ENCODE results near the gene ORC3. TPM values are rescaled to one million over a fixed set of nuclear protein-coding genes. Genes with fewer than 3 reads are reported as not detected.

Gene ORC3
- total and polyA plus RNA-seq, 7 experiments from 2014 or later: 17.7 to 40.3 (median 28.2) TPM

DNA sequence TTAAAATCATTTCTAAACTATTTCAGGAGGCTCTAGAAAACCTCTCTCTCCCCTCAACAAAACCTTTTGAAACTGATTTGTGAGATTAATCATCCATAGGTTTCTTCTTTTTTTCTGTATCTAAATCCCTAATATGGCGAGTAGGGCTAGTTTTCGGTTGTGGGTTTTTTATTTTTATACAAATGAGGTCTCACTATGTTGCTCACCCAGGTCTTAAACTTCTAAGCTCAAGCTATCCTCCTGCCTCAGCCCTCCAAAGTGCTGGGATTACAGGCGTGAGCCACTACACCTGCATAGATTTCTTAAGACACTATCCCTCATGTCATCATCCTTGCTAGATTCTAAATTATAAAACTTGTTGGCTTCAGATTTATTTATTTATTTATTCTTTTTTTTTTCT, 43.9 kb downstream of the ORC3 start:
- POLR2A ChIA-PET: no interaction called here
- Histone ChIP-seq H3K36me3 (ENCODE audit: control insufficient read depth in 2 of 3, insufficient read depth in 3 of 3, low read length in 3 of 3) (peaks cover 0 to 25% (median 5%) of the 10 kb centered on the region in 3 experiments), H3K27ac (ENCODE audit: low read depth, low read length) (no peak overlapping the region), H3K27me3 (ENCODE audit: control insufficient read depth in 2 of 2, insufficient read depth in 2 of 2, low read length in 2 of 2) (no peaks in the 10 kb centered on the region), H3K4me3 (ENCODE audit: low read length) (no peak overlapping the region), H3K9me3 (ENCODE audit: control insufficient read depth in 2 of 3, low read length in 3 of 3) (no peaks in the 10 kb centered on the region), H3K4me1 (ENCODE audit: control insufficient read depth in 2 of 2, insufficient read depth in 2 of 2, low read length in 2 of 2) (no peaks in the 10 kb centered on the region)
- CTCF ChIA-PET: no interaction called here
- peaks cover 0 to 6% (median 2%) of the 10 kb centered on the region in 7 donors for H3K4me1 Mint-ChIP-seq
- no peak for ATAC-seq
- no peaks in the 10 kb centered on the region for H3K9me3 Mint-ChIP-seq
- no peak overlapping the region for H3K4me3 Mint-ChIP-seq
- intact Hi-C loops (cut with micrococcal nuclease): no loop called here
- H3K36me3 Mint-ChIP-seq: peaks cover 13 to 43% (median 29%) of the 10 kb centered on the region in 5 donors
- no peak overlapping the region for H3K27ac Mint-ChIP-seq
- no peak for DNase-seq
- no peaks in the 10 kb centered on the region for H3K27me3 Mint-ChIP-seq

DNA sequence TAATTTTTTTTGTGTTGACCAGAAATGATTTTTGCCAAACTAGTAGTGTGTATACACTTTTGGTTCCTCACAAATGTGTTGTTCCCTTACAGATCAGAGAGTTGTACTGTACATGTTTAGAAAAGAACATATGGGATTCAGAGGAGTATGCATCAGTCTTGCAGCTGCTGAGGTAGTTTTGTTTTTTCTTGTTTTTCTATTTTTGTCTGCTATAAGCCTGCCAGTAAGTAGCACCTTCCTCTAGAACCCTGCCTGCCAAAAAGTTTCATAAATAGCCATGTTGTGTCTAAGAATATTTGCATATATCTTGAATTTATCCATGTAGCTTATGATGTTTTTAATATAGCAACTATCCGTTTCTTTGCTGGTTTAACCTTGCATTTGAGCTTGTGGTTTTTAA, 46.4 kb downstream of the ORC3 start:
- Histone ChIP-seq H3K36me3 (ENCODE audit: control insufficient read depth in 2 of 3, insufficient read depth in 3 of 3, low read length in 3 of 3) (peaks cover 0 to 16% (median 5%) of the 10 kb centered on the region in 3 experiments), H3K27ac (ENCODE audit: low read depth, low read length) (no peak overlapping the region), H3K4me1 (ENCODE audit: control insufficient read depth in 2 of 2, insufficient read depth in 2 of 2, low read length in 2 of 2) (no peaks in the 10 kb centered on the region), H3K4me3 (ENCODE audit: low read length) (no peak overlapping the region), H3K9me3 (ENCODE audit: control insufficient read depth in 2 of 3, low read length in 3 of 3) (no peaks in the 10 kb centered on the region), H3K27me3 (ENCODE audit: control insufficient read depth in 2 of 2, insufficient read depth in 2 of 2, low read length in 2 of 2) (no peaks in the 10 kb centered on the region)
- ChIA-PET CTCF (no interaction called here), POLR2A (no interaction called here)
- Mint-ChIP-seq H3K4me3 (no peak overlapping the region), H3K27me3 (no peaks in the 10 kb centered on the region), H3K4me1 (peaks cover 0 to 8% (median 0%) of the 10 kb centered on the region in 7 donors), H3K9me3 (no peaks in the 10 kb centered on the region), H3K27ac (no peak overlapping the region), H3K36me3 (peaks cover 13 to 47% (median 29%) of the 10 kb centered on the region in 5 donors)
- DNase-seq (no peak), ATAC-seq (no peak)
- intact Hi-C loops (cut with micrococcal nuclease): no loop called here

GRCh38 chr6:87637106-87637505, 47.2 kb downstream of the ORC3 start:
- Mint-ChIP-seq H3K27me3 (no peaks in the 10 kb centered on the region), H3K4me3 (no peak overlapping the region), H3K27ac (peak overlapping the region in 1 of 9 donors; percentile 29), H3K9me3 (no peaks in the 10 kb centered on the region), H3K4me1 (peaks cover 0 to 10% (median 0%) of the 10 kb centered on the region in 7 donors), H3K36me3 (peaks cover 13 to 45% (median 29%) of the 10 kb centered on the region in 5 donors)
- H3K4me1 ChIP-seq (ENCODE audit: control insufficient read depth in 2 of 2, insufficient read depth in 2 of 2, low read length in 2 of 2): no peaks in the 10 kb centered on the region
- peaks cover 0 to 16% (median 5%) of the 10 kb centered on the region in 3 experiments for H3K36me3 ChIP-seq (ENCODE audit: control insufficient read depth in 2 of 3, insufficient read depth in 3 of 3, low read length in 3 of 3)
- H3K27ac ChIP-seq (ENCODE audit: low read depth, low read length): no peak overlapping the region
- H3K9me3 ChIP-seq (ENCODE audit: control insufficient read depth in 2 of 3, low read length in 3 of 3): no peaks in the 10 kb centered on the region
- CTCF ChIA-PET: no interaction called here
- POLR2A ChIA-PET: no interaction called here
- intact Hi-C loops (cut with micrococcal nuclease): no loop called here
- ATAC-seq (no peak), DNase-seq (no peak)
- H3K4me3 ChIP-seq (ENCODE audit: low read length): no peak overlapping the region
- no peaks in the 10 kb centered on the region for H3K27me3 ChIP-seq (ENCODE audit: control insufficient read depth in 2 of 2, insufficient read depth in 2 of 2, low read length in 2 of 2)

GRCh38 chr6:87639373-87639772, 49.4 kb downstream of the ORC3 start:
- CTCF ChIA-PET: no interaction called here
- no peaks in the 10 kb centered on the region for H3K9me3 Mint-ChIP-seq
- H3K36me3 Mint-ChIP-seq: peaks cover 13 to 39% (median 23%) of the 10 kb centered on the region in 5 donors
- H3K27ac ChIP-seq (ENCODE audit: low read depth, low read length): no peak overlapping the region
- H3K4me1 ChIP-seq (ENCODE audit: control insufficient read depth in 2 of 2, insufficient read depth in 2 of 2, low read length in 2 of 2): no peaks in the 10 kb centered on the region
- no peak overlapping the region for H3K4me3 ChIP-seq (ENCODE audit: low read length)
- POLR2A ChIA-PET: interaction anchor here (1.6 kb wide), 1 partner anchor 8 kb away, joined by 4 read pairs; no protein-coding TSS in a partner anchor
- H3K27me3 Mint-ChIP-seq: no peaks in the 10 kb centered on the region
- no peaks in the 10 kb centered on the region for H3K9me3 ChIP-seq (ENCODE audit: control insufficient read depth in 2 of 3, low read length in 3 of 3)
- ATAC-seq: no peak
- no peaks in the 10 kb centered on the region for H3K27me3 ChIP-seq (ENCODE audit: control insufficient read depth in 2 of 2, insufficient read depth in 2 of 2, low read length in 2 of 2)
- no peak overlapping the region for H3K27ac Mint-ChIP-seq
- intact Hi-C loops (cut with micrococcal nuclease): no loop called here
- peaks cover 0 to 16% (median 5%) of the 10 kb centered on the region in 3 experiments for H3K36me3 ChIP-seq (ENCODE audit: control insufficient read depth in 2 of 3, insufficient read depth in 3 of 3, low read length in 3 of 3)
- DNase-seq: no peak
- H3K4me3 Mint-ChIP-seq: no peak overlapping the region
- peaks cover under 1 to 10% (median 5%) of the 10 kb centered on the region in 7 donors for H3K4me1 Mint-ChIP-seq

- CTCF ChIA-PET: interaction anchor here (0.6 kb wide), 1 partner anchor 59 kb away, joined by 3 read pairs; no protein-coding TSS in a partner anchor
- Histone ChIP-seq H3K9me3 (ENCODE audit: control insufficient read depth in 2 of 3, low read length in 3 of 3) (no peaks in the 10 kb centered on the region), H3K4me3 (ENCODE audit: low read length) (no peak overlapping the region), H3K36me3 (ENCODE audit: control insufficient read depth in 2 of 3, insufficient read depth in 3 of 3, low read length in 3 of 3) (peaks cover 0 to 8% (median 0%) of the 10 kb centered on the region in 3 experiments), H3K4me1 (ENCODE audit: control insufficient read depth in 2 of 2, insufficient read depth in 2 of 2, low read length in 2 of 2) (peaks cover 0 to 8% of the 10 kb centered on the region in 2 donors), H3K27me3 (ENCODE audit: control insufficient read depth in 2 of 2, insufficient read depth in 2 of 2, low read length in 2 of 2) (no peaks in the 10 kb centered on the region), H3K27ac (ENCODE audit: low read depth, low read length) (no peak overlapping the region)
- Mint-ChIP-seq H3K36me3 (peaks cover 7 to 30% (median 18%) of the 10 kb centered on the region in 5 donors), H3K4me3 (no peak overlapping the region), H3K27ac (no peak overlapping the region), H3K4me1 (peaks cover 6 to 21% (median 13%) of the 10 kb centered on the region in 7 donors), H3K27me3 (no peaks in the 10 kb centered on the region), H3K9me3 (no peaks in the 10 kb centered on the region)
- DNase-seq (no peak), ATAC-seq (no peak)
- POLR2A ChIA-PET: interaction anchor here (1.3 kb wide), 1 partner anchor 12 kb away, joined by 4 read pairs; no protein-coding TSS in a partner anchor
- intact Hi-C loops (cut with micrococcal nuclease): no loop called here
These were observed 51.2 kb downstream of the ORC3 start for GRCh38 chr6:87641065-87641692.

DNA sequence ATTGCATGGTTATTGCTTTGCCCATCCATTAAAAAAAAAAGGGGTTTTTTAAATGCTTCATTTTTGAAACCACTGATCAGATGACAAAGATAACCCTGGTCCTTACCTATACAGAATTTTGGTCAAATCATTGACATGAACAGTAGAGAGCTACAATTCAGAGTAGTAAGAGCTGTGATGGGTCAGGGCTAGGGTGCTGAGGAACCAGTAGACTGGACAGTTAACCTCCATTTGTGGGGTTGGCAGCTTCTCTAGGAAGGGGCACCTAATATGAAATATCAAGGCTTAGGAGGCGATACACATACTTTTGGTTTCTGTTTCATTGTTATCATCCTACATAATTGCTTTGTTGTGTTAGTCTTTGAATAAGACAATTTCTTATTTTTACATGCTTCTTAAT, 55.1 kb downstream of the ORC3 start:
- no peak overlapping the region for H3K27ac ChIP-seq (ENCODE audit: low read depth, low read length)
- H3K4me3 Mint-ChIP-seq: peak overlapping the region; percentile 30 to 86 (median 78)
- POLR2A ChIA-PET: interaction anchor here (1.4 kb wide), 1 partner anchor 57 kb away, joined by 3 read pairs; the partner anchor contains the start of gene AKIRIN2

More for the DNA sequence above, 55.1 kb downstream of the ORC3 start:
- Mint-ChIP-seq H3K27ac (peak overlapping the region; percentile 49 to 87 (median 78)), H3K27me3 (no peaks in the 10 kb centered on the region), H3K4me1 (peaks cover 0 to 25% (median 19%) of the 10 kb centered on the region in 7 donors), H3K9me3 (no peaks in the 10 kb centered on the region), H3K36me3 (peaks cover 0 to 33% (median 9%) of the 10 kb centered on the region in 5 donors)
- ATAC-seq (peak; percentile 40), DNase-seq (peak in 2 of 9 donors; percentile 12 to 30)
- Histone ChIP-seq H3K9me3 (ENCODE audit: control insufficient read depth in 2 of 3, low read length in 3 of 3) (no peaks in the 10 kb centered on the region), H3K4me3 (ENCODE audit: low read length) (peak overlapping the region; percentile 32), H3K27me3 (ENCODE audit: control insufficient read depth in 2 of 2, insufficient read depth in 2 of 2, low read length in 2 of 2) (no peaks in the 10 kb centered on the region), H3K4me1 (ENCODE audit: control insufficient read depth in 2 of 2, insufficient read depth in 2 of 2, low read length in 2 of 2) (peaks cover 0 to 8% of the 10 kb centered on the region in 2 donors), H3K36me3 (ENCODE audit: control insufficient read depth in 2 of 3, insufficient read depth in 3 of 3, low read length in 3 of 3) (no peaks in the 10 kb centered on the region)
- CTCF ChIA-PET: no interaction called here
- intact Hi-C loops (cut with micrococcal nuclease): loop anchor here in 1 of 2 donors (2.0 kb wide), 2 partner anchors 54 kb away; partner anchors contain the start of gene ORC3

Data from naive thymus-derived CD4-positive, alpha-beta T cell (primary cell).